22Rv1 (cell line): ENCODE data around the gene GALNT18.

ENCODE experiments used
- H3K27ac ChIP-seq: fragments of 450-650 bp; 2 replicates; pipeline ENCODE4 v1.5.1; 2017
- CTCF ChIP-seq: fragments of 450-650 bp; IDR thresholded peaks from 2 replicates; pipeline ENCODE4 v1.5.1; 2017; ENCODE audit warnings: mild to moderate bottlenecking
- ZFX ChIP-seq: fragments of 450-650 bp; IDR thresholded peaks from 2 replicates; pipeline ENCODE4 v1.6.1; 2017; ENCODE audit warnings: antibody characterized with exemption, borderline replicate concordance

The GALNT18 gene

GRCh38 chr11:11320825-11321224 lies 301.0 kb downstream of the GALNT18 start:
- no peak for TF ChIP-seq ZFX
- no peak for TF ChIP-seq CTCF
- no peak overlapping the region for H3K27ac ChIP-seq

- H3K27ac ChIP-seq, result no peak overlapping the region
- no peak for TF ChIP-seq ZFX
- no peak for TF ChIP-seq CTCF
Observed at GRCh38 chr11:11318961-11319360, 302.8 kb downstream of the GALNT18 start.

- no peak for TF ChIP-seq CTCF
- TF ChIP-seq ZFX, result no peak
- no peak overlapping the region for H3K27ac ChIP-seq
Observed at GRCh38 chr11:11318461-11318860, 303.3 kb downstream of the GALNT18 start.

- H3K27ac ChIP-seq, result no peak overlapping the region
- no peak for TF ChIP-seq ZFX
- TF ChIP-seq CTCF, result no peak
Observed at GRCh38 chr11:11316651-11317230, 305.1 kb downstream of the GALNT18 start.

- TF ChIP-seq ZFX (no peak), CTCF (no peak)
- no peak overlapping the region for H3K27ac ChIP-seq
Observed at GRCh38 chr11:11313902-11314692, 307.7 kb downstream of the GALNT18 start.

- H3K27ac ChIP-seq, result no peak overlapping the region
Observed at GRCh38 chr11:11313426-11313825, 308.4 kb downstream of the GALNT18 start.

More at GRCh38 chr11:11313426-11313825, 308.4 kb downstream of the GALNT18 start:
- TF ChIP-seq ZFX (no peak), CTCF (no peak)
